ENCODE measurements around the gene MEF2B.

DNA sequence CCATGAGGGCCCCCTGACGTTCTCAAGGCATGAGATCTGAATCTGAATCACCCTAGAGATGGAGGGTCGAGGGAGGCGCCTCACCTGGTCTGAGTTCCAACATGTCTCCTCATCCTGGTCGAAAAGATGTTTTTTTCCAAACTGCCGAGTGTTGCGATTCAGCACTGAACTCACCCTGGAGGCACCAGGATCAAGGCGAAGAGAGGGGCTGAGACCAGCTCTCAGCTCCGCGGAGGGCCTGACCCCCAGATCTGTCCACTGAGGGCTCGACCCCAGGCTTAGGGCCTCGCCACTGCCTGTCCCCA, 32.6 kb upstream of the MEF2B start:
- TF ChIP-seq, protein P1, sequence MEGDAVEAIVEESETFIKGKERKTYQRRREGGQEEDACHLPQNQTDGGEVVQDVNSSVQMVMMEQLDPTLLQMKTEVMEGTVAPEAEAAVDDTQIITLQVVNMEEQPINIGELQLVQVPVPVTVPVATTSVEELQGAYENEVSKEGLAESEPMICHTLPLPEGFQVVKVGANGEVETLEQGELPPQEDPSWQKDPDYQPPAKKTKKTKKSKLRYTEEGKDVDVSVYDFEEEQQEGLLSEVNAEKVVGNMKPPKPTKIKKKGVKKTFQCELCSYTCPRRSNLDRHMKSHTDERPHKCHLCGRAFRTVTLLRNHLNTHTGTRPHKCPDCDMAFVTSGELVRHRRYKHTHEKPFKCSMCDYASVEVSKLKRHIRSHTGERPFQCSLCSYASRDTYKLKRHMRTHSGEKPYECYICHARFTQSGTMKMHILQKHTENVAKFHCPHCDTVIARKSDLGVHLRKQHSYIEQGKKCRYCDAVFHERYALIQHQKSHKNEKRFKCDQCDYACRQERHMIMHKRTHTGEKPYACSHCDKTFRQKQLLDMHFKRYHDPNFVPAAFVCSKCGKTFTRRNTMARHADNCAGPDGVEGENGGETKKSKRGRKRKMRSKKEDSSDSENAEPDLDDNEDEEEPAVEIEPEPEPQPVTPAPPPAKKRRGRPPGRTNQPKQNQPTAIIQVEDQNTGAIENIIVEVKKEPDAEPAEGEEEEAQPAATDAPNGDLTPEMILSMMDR (tag by site-specific recombination; IDR thresholded peaks at IDR 0.05) = no peak
- TF ChIP-seq ZNF274 (IDR thresholded peaks at IDR 0.05; ENCODE audit: low read length) (no peak), ZNF274 (tag by site-specific recombination; IDR thresholded peaks at IDR 0.05; ENCODE audit: borderline replicate concordance) (no peak), ZXDB (tag by site-specific recombination; IDR thresholded peaks at IDR 0.05) (no peak), ZSCAN30 (tag by site-specific recombination; IDR thresholded peaks at IDR 0.05) (no peak), HOXA7 (CRISPR knock-in tag; IDR thresholded peaks at IDR 0.05; ENCODE audit: borderline replicate concordance) (no peak)
- TF ChIP-seq, protein P2, sequence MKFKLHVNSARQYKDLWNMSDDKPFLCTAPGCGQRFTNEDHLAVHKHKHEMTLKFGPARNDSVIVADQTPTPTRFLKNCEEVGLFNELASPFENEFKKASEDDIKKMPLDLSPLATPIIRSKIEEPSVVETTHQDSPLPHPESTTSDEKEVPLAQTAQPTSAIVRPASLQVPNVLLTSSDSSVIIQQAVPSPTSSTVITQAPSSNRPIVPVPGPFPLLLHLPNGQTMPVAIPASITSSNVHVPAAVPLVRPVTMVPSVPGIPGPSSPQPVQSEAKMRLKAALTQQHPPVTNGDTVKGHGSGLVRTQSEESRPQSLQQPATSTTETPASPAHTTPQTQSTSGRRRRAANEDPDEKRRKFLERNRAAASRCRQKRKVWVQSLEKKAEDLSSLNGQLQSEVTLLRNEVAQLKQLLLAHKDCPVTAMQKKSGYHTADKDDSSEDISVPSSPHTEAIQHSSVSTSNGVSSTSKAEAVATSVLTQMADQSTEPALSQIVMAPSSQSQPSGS (tag by site-specific recombination; IDR thresholded peaks at IDR 0.05; ENCODE audit: low read depth) = no peak
- TF ChIP-seq, protein P3, sequence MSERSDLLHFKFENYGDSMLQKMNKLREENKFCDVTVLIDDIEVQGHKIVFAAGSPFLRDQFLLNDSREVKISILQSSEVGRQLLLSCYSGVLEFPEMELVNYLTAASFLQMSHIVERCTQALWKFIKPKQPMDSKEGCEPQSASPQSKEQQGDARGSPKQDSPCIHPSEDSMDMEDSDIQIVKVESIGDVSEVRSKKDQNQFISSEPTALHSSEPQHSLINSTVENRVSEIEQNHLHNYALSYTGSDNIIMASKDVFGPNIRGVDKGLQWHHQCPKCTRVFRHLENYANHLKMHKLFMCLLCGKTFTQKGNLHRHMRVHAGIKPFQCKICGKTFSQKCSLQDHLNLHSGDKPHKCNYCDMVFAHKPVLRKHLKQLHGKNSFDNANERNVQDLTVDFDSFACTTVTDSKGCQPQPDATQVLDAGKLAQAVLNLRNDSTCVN (tag by site-specific recombination; optimal IDR thresholded peaks at IDR 0.05) = no peak
- TF ChIP-seq, protein P4, sequence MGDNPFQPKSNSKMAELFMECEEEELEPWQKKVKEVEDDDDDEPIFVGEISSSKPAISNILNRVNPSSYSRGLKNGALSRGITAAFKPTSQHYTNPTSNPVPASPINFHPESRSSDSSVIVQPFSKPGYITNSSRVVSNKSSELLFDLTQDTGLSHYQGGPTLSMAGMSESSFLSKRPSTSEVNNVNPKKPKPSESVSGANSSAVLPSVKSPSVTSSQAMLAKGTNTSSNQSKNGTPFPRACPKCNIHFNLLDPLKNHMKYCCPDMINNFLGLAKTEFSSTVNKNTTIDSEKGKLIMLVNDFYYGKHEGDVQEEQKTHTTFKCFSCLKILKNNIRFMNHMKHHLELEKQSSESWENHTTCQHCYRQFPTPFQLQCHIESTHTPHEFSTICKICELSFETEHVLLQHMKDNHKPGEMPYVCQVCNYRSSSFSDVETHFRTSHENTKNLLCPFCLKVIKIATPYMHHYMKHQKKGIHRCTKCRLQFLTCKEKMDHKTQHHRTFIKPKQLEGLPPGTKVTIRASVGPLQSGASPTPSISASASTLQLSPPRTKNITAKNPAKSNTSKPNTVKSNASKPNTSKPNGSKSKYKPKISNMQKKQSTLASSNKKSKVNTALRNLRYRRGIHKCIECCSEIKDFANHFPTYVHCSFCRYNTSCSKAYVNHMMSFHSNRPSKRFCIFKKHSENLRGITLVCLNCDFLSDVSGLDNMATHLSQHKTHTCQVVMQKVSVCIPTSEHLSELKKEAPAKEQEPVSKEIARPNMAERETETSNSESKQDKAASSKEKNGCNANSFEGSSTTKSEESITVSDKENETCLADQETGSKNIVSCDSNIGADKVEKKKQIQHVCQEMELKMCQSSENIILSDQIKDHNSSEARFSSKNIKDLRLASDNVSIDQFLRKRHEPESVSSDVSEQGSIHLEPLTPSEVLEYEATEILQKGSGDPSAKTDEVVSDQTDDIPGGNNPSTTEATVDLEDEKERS (tag by site-specific recombination; IDR thresholded peaks at IDR 0.05) = no peak
- TF ChIP-seq, protein P5, sequence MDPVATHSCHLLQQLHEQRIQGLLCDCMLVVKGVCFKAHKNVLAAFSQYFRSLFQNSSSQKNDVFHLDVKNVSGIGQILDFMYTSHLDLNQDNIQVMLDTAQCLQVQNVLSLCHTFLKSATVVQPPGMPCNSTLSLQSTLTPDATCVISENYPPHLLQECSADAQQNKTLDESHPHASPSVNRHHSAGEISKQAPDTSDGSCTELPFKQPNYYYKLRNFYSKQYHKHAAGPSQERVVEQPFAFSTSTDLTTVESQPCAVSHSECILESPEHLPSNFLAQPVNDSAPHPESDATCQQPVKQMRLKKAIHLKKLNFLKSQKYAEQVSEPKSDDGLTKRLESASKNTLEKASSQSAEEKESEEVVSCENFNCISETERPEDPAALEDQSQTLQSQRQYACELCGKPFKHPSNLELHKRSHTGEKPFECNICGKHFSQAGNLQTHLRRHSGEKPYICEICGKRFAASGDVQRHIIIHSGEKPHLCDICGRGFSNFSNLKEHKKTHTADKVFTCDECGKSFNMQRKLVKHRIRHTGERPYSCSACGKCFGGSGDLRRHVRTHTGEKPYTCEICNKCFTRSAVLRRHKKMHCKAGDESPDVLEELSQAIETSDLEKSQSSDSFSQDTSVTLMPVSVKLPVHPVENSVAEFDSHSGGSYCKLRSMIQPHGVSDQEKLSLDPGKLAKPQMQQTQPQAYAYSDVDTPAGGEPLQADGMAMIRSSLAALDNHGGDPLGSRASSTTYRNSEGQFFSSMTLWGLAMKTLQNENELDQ (tag by site-specific recombination; IDR thresholded peaks at IDR 0.05; ENCODE audit: low read depth) = no peak
- TF ChIP-seq, protein P6, sequence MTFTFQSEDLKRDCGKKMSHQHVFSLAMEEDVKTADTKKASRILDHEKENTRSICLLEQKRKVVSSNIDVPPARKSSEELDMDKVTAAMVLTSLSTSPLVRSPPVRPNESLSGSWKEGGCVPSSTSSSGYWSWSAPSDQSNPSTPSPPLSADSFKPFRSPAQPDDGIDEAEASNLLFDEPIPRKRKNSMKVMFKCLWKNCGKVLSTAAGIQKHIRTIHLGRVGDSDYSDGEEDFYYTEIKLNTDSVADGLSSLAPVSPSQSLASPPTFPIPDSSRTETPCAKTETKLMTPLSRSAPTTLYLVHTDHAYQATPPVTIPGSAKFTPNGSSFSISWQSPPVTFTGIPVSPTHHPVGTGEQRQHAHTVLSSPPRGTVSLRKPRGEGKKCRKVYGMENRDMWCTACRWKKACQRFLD (tag by site-specific recombination; IDR thresholded peaks at IDR 0.05) = no peak

Data from HEK293 (cell line).